Measurements from ENCODE around the gene VEGFA. TPM values are rescaled to one million over a fixed set of nuclear protein-coding genes. Genes with fewer than 3 reads are reported as not detected.

VEGFA gene
- total RNA-seq, 1 donor from 2014 or later = 236 TPM

GRCh38 chr6:43833996-43834390, 64.0 kb downstream of the VEGFA start:
- Histone ChIP-seq H3K36me3 (ENCODE audit: control insufficient read depth, insufficient read depth, low read length) (no peaks in the 10 kb centered on the region), H3K27me3 (ENCODE audit: control insufficient read depth, insufficient read depth, low read length) (no peaks in the 10 kb centered on the region), H3K4me3 (ENCODE audit: low read depth, low read length) (no peak overlapping the region)
- DNase-seq (ENCODE audit: low read depth) = no peak
- TF ChIP-seq CTCF (IDR thresholded peaks at IDR 0.05; ENCODE audit: insufficient read depth, low read length, poor library complexity, severe bottlenecking) = no peak

GRCh38 chr6:43834528-43835155, 64.6 kb downstream of the VEGFA start:
- H3K27me3 ChIP-seq (ENCODE audit: control insufficient read depth, insufficient read depth, low read length) = no peaks in the 10 kb centered on the region
- H3K4me3 ChIP-seq (ENCODE audit: low read depth, low read length) = no peak overlapping the region
- TF ChIP-seq CTCF (IDR thresholded peaks at IDR 0.05; ENCODE audit: insufficient read depth, low read length, poor library complexity, severe bottlenecking) = no peak
- no peak for DNase-seq (ENCODE audit: low read depth)
- no peaks in the 10 kb centered on the region for H3K36me3 ChIP-seq (ENCODE audit: control insufficient read depth, insufficient read depth, low read length)

- no peak overlapping the region for H3K4me3 ChIP-seq (ENCODE audit: low read depth, low read length)
- no peaks in the 10 kb centered on the region for H3K27me3 ChIP-seq (ENCODE audit: control insufficient read depth, insufficient read depth, low read length)
- TF ChIP-seq CTCF (IDR thresholded peaks at IDR 0.05; ENCODE audit: insufficient read depth, low read length, poor library complexity, severe bottlenecking) = no peak
- DNase-seq (ENCODE audit: low read depth) = no peak
- H3K36me3 ChIP-seq (ENCODE audit: control insufficient read depth, insufficient read depth, low read length) = no peaks in the 10 kb centered on the region
Observed at GRCh38 chr6:43835872-43836419, 65.9 kb downstream of the VEGFA start.

Other genes starting within 250 kb of the VEGFA start
- 53.3 and 54.8 TPM in 2 replicates for gene XPO5, start 194.2 kb upstream of the VEGFA start, total RNA-seq
- 14.0 and 17.3 TPM in 2 replicates for gene POLH, start 194.0 kb upstream of the VEGFA start, total RNA-seq
- 96.5 and 100 TPM in 2 replicates for gene GTPBP2, start 140.9 kb upstream of the VEGFA start, total RNA-seq
- gene MAD2L1BP, start 134.4 kb upstream of the VEGFA start, total RNA-seq = 39.4 and 68.0 TPM in 2 replicates
- 0.08 and 0.41 TPM in 2 replicates for gene RSPH9, start 125.2 kb upstream of the VEGFA start, total RNA-seq
- gene MRPS18A, start 82.4 kb upstream of the VEGFA start, total RNA-seq = 76.1 and 78.9 TPM in 2 replicates